SKM-1 treated with dmso at 0.1 percent for 144 hours (cell line): Measurements from ENCODE around the gene ZIC1.

Experiments
- DNase-seq: peaks from one replicate; lab custom pipeline; 2025; ENCODE audit not compliant: unreplicated experiment; lab: John Stamatoyannopoulos, UW

The ZIC1 gene

GRCh38 chr3:147408188-147409100 lies 721 bp upstream of the ZIC1 start:
- no peak for DNase-seq

GRCh38 chr3:147410116-147410525 lies 956 bp downstream of the ZIC1 start:
- DNase-seq = no peak

- DNase-seq = no peak
Observed at GRCh38 chr3:147410526-147411237, 1.5 kb downstream of the ZIC1 start.

- no peak for DNase-seq
Observed at GRCh38 chr3:147411238-147411814, 2.2 kb downstream of the ZIC1 start.

GRCh38 chr3:147411815-147412241 lies 2.7 kb downstream of the ZIC1 start:
- DNase-seq = no peak

GRCh38 chr3:147412261-147412916 lies 3.2 kb downstream of the ZIC1 start:
- no peak for DNase-seq

GRCh38 chr3:147412917-147413685 lies 3.9 kb downstream of the ZIC1 start:
- DNase-seq = no peak

GRCh38 chr3:147413686-147414389 lies 4.7 kb downstream of the ZIC1 start:
- no peak for DNase-seq

- no peak for DNase-seq
Observed at GRCh38 chr3:147414390-147415138, 5.4 kb downstream of the ZIC1 start.

- DNase-seq = no peak
Observed at GRCh38 chr3:147415286-147415685, 6.1 kb downstream of the ZIC1 start.

- DNase-seq = no peak
Observed at GRCh38 chr3:147415874-147416273, 6.7 kb downstream of the ZIC1 start.

- no peak for DNase-seq
Observed at GRCh38 chr3:147416931-147417330, 7.8 kb downstream of the ZIC1 start.

GRCh38 chr3:147417551-147418295 lies 8.6 kb downstream of the ZIC1 start:
- DNase-seq = no peak

GRCh38 chr3:147418371-147418781 lies 9.2 kb downstream of the ZIC1 start:
- DNase-seq = no peak

- DNase-seq = no peak
Observed at GRCh38 chr3:147418808-147419701, 9.9 kb downstream of the ZIC1 start.

GRCh38 chr3:147419781-147420224 lies 10.6 kb downstream of the ZIC1 start:
- DNase-seq = no peak
